Measurements from ENCODE around the gene LAIR2. TPM values are rescaled to one million over a fixed set of nuclear protein-coding genes. Genes with fewer than 3 reads are reported as not detected.

Gene LAIR2
- total RNA-seq, 2 experiments from 2014 or later, result 1.2 TPM; not detected in 1

DNA sequence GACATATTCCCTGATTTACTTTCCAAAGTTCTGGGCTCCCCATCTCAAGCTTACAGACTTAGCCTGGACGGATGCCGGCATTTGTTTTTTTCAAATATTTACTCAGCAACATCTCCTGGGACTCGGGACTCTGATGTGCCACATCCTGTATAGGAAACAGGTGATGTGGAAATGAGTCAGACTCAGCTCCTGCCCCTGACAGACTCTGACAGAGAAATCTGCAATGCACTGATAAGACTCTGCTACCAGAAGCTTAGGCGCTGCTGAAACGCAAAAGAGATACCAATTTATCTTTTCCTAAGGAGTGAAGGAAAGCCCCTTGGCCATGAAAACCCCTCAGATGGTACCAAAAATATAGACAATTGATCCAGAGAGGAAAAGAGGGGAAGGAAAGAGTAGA, 16.2 kb downstream of the LAIR2 start:
- no peak overlapping the region for H3K4me3 ChIP-seq (ENCODE audit: low read length)
- TF ChIP-seq, protein P1, sequence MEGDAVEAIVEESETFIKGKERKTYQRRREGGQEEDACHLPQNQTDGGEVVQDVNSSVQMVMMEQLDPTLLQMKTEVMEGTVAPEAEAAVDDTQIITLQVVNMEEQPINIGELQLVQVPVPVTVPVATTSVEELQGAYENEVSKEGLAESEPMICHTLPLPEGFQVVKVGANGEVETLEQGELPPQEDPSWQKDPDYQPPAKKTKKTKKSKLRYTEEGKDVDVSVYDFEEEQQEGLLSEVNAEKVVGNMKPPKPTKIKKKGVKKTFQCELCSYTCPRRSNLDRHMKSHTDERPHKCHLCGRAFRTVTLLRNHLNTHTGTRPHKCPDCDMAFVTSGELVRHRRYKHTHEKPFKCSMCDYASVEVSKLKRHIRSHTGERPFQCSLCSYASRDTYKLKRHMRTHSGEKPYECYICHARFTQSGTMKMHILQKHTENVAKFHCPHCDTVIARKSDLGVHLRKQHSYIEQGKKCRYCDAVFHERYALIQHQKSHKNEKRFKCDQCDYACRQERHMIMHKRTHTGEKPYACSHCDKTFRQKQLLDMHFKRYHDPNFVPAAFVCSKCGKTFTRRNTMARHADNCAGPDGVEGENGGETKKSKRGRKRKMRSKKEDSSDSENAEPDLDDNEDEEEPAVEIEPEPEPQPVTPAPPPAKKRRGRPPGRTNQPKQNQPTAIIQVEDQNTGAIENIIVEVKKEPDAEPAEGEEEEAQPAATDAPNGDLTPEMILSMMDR (IDR thresholded peaks at IDR 0.05), result no peak
- Mint-ChIP-seq H3K4me3 (peak overlapping the region; percentile 1), H3K4me1 (ENCODE audit: low read depth) (peaks cover 49% of the 10 kb centered on the region), H3K27me3 (peaks cover 35% of the 10 kb centered on the region), H3K27ac (no peak overlapping the region), H3K36me3 (ENCODE audit: low read depth) (no peaks in the 10 kb centered on the region), H3K9me3 (peaks cover 5% of the 10 kb centered on the region)
- POLR2A ChIA-PET, result no interaction called here
- intact Hi-C loops (cut with DNase I, micrococcal nuclease), result loop anchor here in 1 of 2 experiments (10.0 kb wide), 1 partner anchor 214 kb away; no protein-coding TSS in a partner anchor
- no peaks in the 10 kb centered on the region for H3K36me3 ChIP-seq (ENCODE audit: insufficient read depth, low read length)
- no peak overlapping the region for H3K27ac ChIP-seq (ENCODE audit: low read depth in 1 of 2, low read length in 2 of 2)
- DNase-seq, result no peak
- peaks cover 17% of the 10 kb centered on the region for H3K4me1 ChIP-seq (ENCODE audit: insufficient read depth, low read length)
- H3K27me3 ChIP-seq (ENCODE audit: control insufficient read depth in 1 of 2, insufficient read depth in 2 of 2, low read length in 2 of 2), result peaks cover 0 to 9% of the 10 kb centered on the region in 2 experiments
- CTCF ChIA-PET, result no interaction called here
- H3K9me3 ChIP-seq (ENCODE audit: control insufficient read depth in 1 of 2, insufficient read depth in 1 of 2, low read length in 2 of 2), result no peaks in the 10 kb centered on the region
- ATAC-seq (ENCODE audit: poor library complexity), result no peak

DNA sequence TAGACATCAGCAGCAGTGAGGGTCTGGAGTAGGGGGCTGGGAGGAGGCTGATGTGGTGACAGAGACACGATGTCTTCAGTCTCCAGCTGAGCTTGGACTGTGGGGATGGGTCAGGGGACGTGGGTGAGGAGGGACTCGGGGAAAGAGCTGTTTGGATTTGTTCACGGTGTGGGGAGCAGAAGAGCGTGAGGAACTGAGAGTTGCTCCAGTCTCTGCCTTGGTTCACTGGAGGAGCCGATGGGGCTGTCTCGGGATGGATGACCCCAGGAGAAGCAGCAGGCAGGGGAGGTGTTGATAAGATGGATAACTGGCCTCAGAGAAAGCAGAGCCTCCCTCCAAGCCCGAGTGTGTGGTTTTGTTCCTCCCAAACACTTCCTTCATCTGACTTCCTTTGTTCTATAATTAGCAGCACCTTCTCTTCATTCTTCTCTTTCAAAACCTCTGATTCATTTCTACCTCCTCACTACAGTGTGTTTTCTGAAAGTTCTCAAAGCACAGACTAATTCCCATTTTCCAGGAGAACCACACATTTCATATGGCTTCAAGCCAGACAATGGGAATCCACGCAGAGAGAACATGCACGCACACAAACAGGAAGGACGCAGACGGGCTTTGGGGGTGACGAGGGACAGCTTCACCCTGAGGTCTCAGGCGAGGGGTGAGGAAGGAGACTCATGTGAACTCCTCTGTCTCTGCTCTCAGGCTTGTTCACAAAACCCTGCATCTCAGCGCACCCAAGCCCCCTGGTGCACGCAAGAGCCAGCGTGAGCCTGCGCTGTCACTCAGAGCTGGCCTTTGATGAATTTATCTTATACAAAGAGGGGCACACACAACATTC, 18.6 kb downstream of the LAIR2 start:
- DNase-seq (no peak), ATAC-seq (ENCODE audit: poor library complexity) (no peak)
- no peaks in the 10 kb centered on the region for H3K36me3 Mint-ChIP-seq (ENCODE audit: low read depth)
- peaks cover 17% of the 10 kb centered on the region for H3K4me1 ChIP-seq (ENCODE audit: insufficient read depth, low read length)
- no peaks in the 10 kb centered on the region for H3K36me3 ChIP-seq (ENCODE audit: insufficient read depth, low read length)
- intact Hi-C loops (cut with DNase I, micrococcal nuclease), result no loop called here
- H3K4me3 ChIP-seq (ENCODE audit: low read length), result no peak overlapping the region
- peaks cover 0 to 6% of the 10 kb centered on the region in 2 experiments for H3K27me3 ChIP-seq (ENCODE audit: control insufficient read depth in 1 of 2, insufficient read depth in 2 of 2, low read length in 2 of 2)
- H3K27me3 Mint-ChIP-seq, result peaks cover 27% of the 10 kb centered on the region
- POLR2A ChIA-PET, result no interaction called here
- H3K9me3 Mint-ChIP-seq, result peaks cover 5% of the 10 kb centered on the region
- TF ChIP-seq, protein P1 (IDR thresholded peaks at IDR 0.05), result no peak
- H3K27ac Mint-ChIP-seq, result no peak overlapping the region
- peak overlapping the region; percentile 22 for H3K4me3 Mint-ChIP-seq
- CTCF ChIA-PET, result no interaction called here
- H3K9me3 ChIP-seq (ENCODE audit: control insufficient read depth in 1 of 2, insufficient read depth in 1 of 2, low read length in 2 of 2), result no peaks in the 10 kb centered on the region
- peaks cover 49% of the 10 kb centered on the region for H3K4me1 Mint-ChIP-seq (ENCODE audit: low read depth)
- H3K27ac ChIP-seq (ENCODE audit: low read depth in 1 of 2, low read length in 2 of 2), result no peak overlapping the region

DNA sequence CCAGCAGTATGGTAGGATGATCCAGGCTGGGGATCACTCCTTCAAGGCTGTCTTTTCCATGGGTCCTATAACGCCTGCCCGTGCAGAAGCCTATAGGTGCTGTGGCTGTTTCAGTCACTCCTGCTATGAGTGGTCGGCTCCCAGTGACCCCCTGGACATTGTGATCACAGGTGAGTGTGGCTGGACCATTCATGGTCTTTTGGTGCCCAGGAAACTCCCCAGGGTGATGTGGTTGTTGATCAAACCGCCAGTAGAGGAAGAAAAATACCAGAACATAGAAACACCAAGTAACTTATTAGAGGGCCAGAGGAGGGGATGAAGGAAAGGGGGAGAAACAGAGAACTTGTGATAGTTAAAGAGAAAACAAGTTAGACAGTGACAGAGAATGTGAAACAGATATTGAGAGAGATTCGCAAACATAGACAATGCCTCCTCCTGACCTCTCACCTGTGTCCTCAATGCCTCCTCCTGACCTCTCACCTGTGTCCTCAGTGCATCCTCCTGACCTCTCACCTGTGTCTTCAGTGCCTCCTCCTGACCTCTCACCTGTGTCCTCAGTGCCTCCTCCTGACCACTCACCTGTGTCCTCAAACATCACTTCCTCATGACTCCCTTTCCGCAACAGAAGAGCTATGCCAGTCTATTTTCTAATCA, 19.4 kb downstream of the LAIR2 start:
- DNase-seq (no peak), ATAC-seq (ENCODE audit: poor library complexity) (no peak)
- Mint-ChIP-seq H3K27me3 (peaks cover 27% of the 10 kb centered on the region), H3K36me3 (ENCODE audit: low read depth) (no peaks in the 10 kb centered on the region), H3K4me3 (no peak overlapping the region), H3K4me1 (ENCODE audit: low read depth) (peaks cover 49% of the 10 kb centered on the region), H3K9me3 (peaks cover 5% of the 10 kb centered on the region), H3K27ac (no peak overlapping the region)
- no peaks in the 10 kb centered on the region for H3K36me3 ChIP-seq (ENCODE audit: insufficient read depth, low read length)
- H3K27ac ChIP-seq (ENCODE audit: low read depth in 1 of 2, low read length in 2 of 2), result no peak overlapping the region
- H3K9me3 ChIP-seq (ENCODE audit: control insufficient read depth in 1 of 2, insufficient read depth in 1 of 2, low read length in 2 of 2), result no peaks in the 10 kb centered on the region
- TF ChIP-seq, protein P1 (IDR thresholded peaks at IDR 0.05), result no peak
- ChIA-PET CTCF (no interaction called here), POLR2A (no interaction called here)
- intact Hi-C loops (cut with DNase I, micrococcal nuclease), result no loop called here
- H3K4me3 ChIP-seq (ENCODE audit: low read length), result no peak overlapping the region
- H3K4me1 ChIP-seq (ENCODE audit: insufficient read depth, low read length), result peaks cover 17% of the 10 kb centered on the region
- peaks cover 2 to 6% of the 10 kb centered on the region in 2 experiments for H3K27me3 ChIP-seq (ENCODE audit: control insufficient read depth in 1 of 2, insufficient read depth in 2 of 2, low read length in 2 of 2)
